ENCODE data around the gene TUT7. TPM values are rescaled to one million over a fixed set of nuclear protein-coding genes. Genes with fewer than 3 reads are reported as not detected.
"Not testable (repeated sequence)": the region's sequence is repeated elsewhere in the genome, so short reads cannot be mapped to it uniquely, and the experiment has no call there.

Gene TUT7
- total RNA-seq, 2 donors from 2014 or later, result 17.7 to 31.5 TPM

GRCh38 chr9:86387376-86387775, 33.2 kb upstream of the TUT7 start:
- no peak for TF ChIP-seq CTCF (IDR thresholded peaks at IDR 0.05)

GRCh38 chr9:86383000-86383399, 28.8 kb upstream of the TUT7 start:
- H3K9me3 ChIP-seq; H3K27me3 ChIP-seq (replicated peaks; ENCODE audit: insufficient read depth); H3K4me3 ChIP-seq; ATAC-seq (ENCODE audit: insufficient number of reproducible peaks, low FRiP score, low read depth); H3K27ac ChIP-seq; DNase-seq (ENCODE audit: low spot score); H3K4me1 ChIP-seq (ENCODE audit: control insufficient read depth in 1 of 2, low read depth in 2 of 2); H3K36me3 ChIP-seq: not testable (repeated sequence)

More at GRCh38 chr9:86387376-86387775, 33.2 kb upstream of the TUT7 start:
- no peaks in the 10 kb centered on the region for H3K4me1 ChIP-seq (ENCODE audit: control insufficient read depth in 1 of 2, low read depth in 2 of 2)
- no peaks in the 10 kb centered on the region for H3K9me3 ChIP-seq
- ATAC-seq (ENCODE audit: insufficient number of reproducible peaks, low FRiP score, low read depth) (no peak), DNase-seq (ENCODE audit: low spot score) (no peak)
- no peaks in the 10 kb centered on the region for H3K36me3 ChIP-seq
- H3K4me3 ChIP-seq, result no peak overlapping the region
- H3K27me3 ChIP-seq (replicated peaks; ENCODE audit: insufficient read depth), result no peaks in the 10 kb centered on the region
- H3K27ac ChIP-seq, result no peak overlapping the region

GRCh38 chr9:86376016-86376415, 21.8 kb upstream of the TUT7 start:
- Histone ChIP-seq H3K9me3 (peaks cover 4% of the 10 kb centered on the region), H3K27ac (no peak overlapping the region), H3K4me3 (no peak overlapping the region), H3K27me3 (replicated peaks; ENCODE audit: insufficient read depth) (no peaks in the 10 kb centered on the region), H3K36me3 (no peaks in the 10 kb centered on the region), H3K4me1 (ENCODE audit: control insufficient read depth in 1 of 2, low read depth in 2 of 2) (no peaks in the 10 kb centered on the region)
- no peak for TF ChIP-seq CTCF (IDR thresholded peaks at IDR 0.05)
- no peak for DNase-seq (ENCODE audit: low spot score)
- no peak for ATAC-seq (ENCODE audit: insufficient number of reproducible peaks, low FRiP score, low read depth)

- H3K27me3 ChIP-seq (replicated peaks; ENCODE audit: insufficient read depth), result no peaks in the 10 kb centered on the region
- no peaks in the 10 kb centered on the region for H3K36me3 ChIP-seq
Measured at GRCh38 chr9:86369810-86370209, 15.6 kb upstream of the TUT7 start.

GRCh38 chr9:86368871-86369521, 14.8 kb upstream of the TUT7 start:
- H3K4me1 ChIP-seq (ENCODE audit: control insufficient read depth in 1 of 2, low read depth in 2 of 2), result no peaks in the 10 kb centered on the region
- H3K9me3 ChIP-seq, result peaks cover 16% of the 10 kb centered on the region
- H3K27ac ChIP-seq, result no peak overlapping the region
- TF ChIP-seq CTCF (IDR thresholded peaks at IDR 0.05), result no peak
- H3K4me3 ChIP-seq, result no peak overlapping the region
- H3K27me3 ChIP-seq (replicated peaks; ENCODE audit: insufficient read depth), result no peaks in the 10 kb centered on the region
- no peaks in the 10 kb centered on the region for H3K36me3 ChIP-seq
- DNase-seq (ENCODE audit: low spot score) (no peak), ATAC-seq (ENCODE audit: insufficient number of reproducible peaks, low FRiP score, low read depth) (no peak)

More at GRCh38 chr9:86369810-86370209, 15.6 kb upstream of the TUT7 start:
- TF ChIP-seq CTCF (IDR thresholded peaks at IDR 0.05), result no peak
- H3K4me3 ChIP-seq, result no peak overlapping the region
- no peak overlapping the region for H3K27ac ChIP-seq
- H3K4me1 ChIP-seq (ENCODE audit: control insufficient read depth in 1 of 2, low read depth in 2 of 2), result no peaks in the 10 kb centered on the region
- no peak for ATAC-seq (ENCODE audit: insufficient number of reproducible peaks, low FRiP score, low read depth)
- peaks cover 16% of the 10 kb centered on the region for H3K9me3 ChIP-seq
- DNase-seq (ENCODE audit: low spot score), result no peak

GRCh38 chr9:86361176-86361575, 7.0 kb upstream of the TUT7 start:
- Histone ChIP-seq H3K4me3 (no peak overlapping the region), H3K36me3 (no peaks in the 10 kb centered on the region), H3K9me3 (no peaks in the 10 kb centered on the region), H3K27ac (no peak overlapping the region), H3K4me1 (ENCODE audit: control insufficient read depth in 1 of 2, low read depth in 2 of 2) (peaks cover 0 to 4% of the 10 kb centered on the region in 2 donors), H3K27me3 (replicated peaks; ENCODE audit: insufficient read depth) (no peaks in the 10 kb centered on the region)
- DNase-seq (ENCODE audit: low spot score) (no peak), ATAC-seq (ENCODE audit: insufficient number of reproducible peaks, low FRiP score, low read depth) (no peak)
- no peak for TF ChIP-seq CTCF (IDR thresholded peaks at IDR 0.05)
